Peyer's patch (tissue), 4 donors: ENCODE measurements around the gene MTMR3. TPM values are rescaled to one million over a fixed set of nuclear protein-coding genes. Genes with fewer than 3 reads are reported as not detected.

ENCODE experiments used
- DNase-seq, 3 donors: peaks; one replicate each; pipeline ENCODE4 v3.0.0-alpha.2; 2017 to 2019
- H3K27ac ChIP-seq, 4 donors: fragments of 200-600 bp; sonication (generic); one replicate each; pipeline ENCODE4 v1.5.1; 2016 to 2019
- H3K27me3 ChIP-seq, 2 donors: fragments of 200-600 bp; sonication (generic); one replicate each; pipeline ENCODE4 v1.5.1; 2019
- H3K36me3 ChIP-seq, 3 donors: fragments of 200-600 bp; sonication (generic); one replicate each; pipeline ENCODE4 v1.5.1; 2016 to 2019
- H3K4me1 ChIP-seq, 4 donors: fragments of 200-600 bp; sonication (generic); one replicate each; pipeline ENCODE4 v1.5.1; 2016 to 2019
- H3K4me3 ChIP-seq, 4 donors: fragments of 200-600 bp; sonication (generic); 1 replicate in 3 of 4; 2 replicates in 1 of 4; pipeline ENCODE4 v1.5.1; 2016 to 2019; ENCODE audit warnings: mild to moderate bottlenecking in 1 of 4
- H3K9me3 ChIP-seq, 4 donors: fragments of 200-600 bp; sonication (generic); one replicate each; pipeline ENCODE4 v1.5.1; 2016 to 2019; ENCODE audit warnings: mild to moderate bottlenecking in 1 of 4
- POLR2A ChIP-seq, 2 donors: fragments of 450-650 bp; IDR thresholded peaks; one replicate each; pipeline ENCODE4 v1.5.1; 2017; ENCODE audit warnings: antibody characterized with exemption in 2 of 2, mild to moderate bottlenecking in 2 of 2, moderate library complexity in 2 of 2
- total RNA-seq, 4 donors: library from RNA; depleted of rRNA; stranded (reverse); fragments of >200 nt; gene quantifications; one replicate each; pipeline ENCODE4 v1.1.0, GENCODE V29; 2016
- TF ChIP-seq, protein P1 (sequence below), 6 experiments: fragments of 450-650 bp in 4 of 6; fragments of 200-600 bp in 2 of 6; sonication (generic) in 1 of 6; IDR thresholded peaks; one replicate each; pipeline ENCODE4 v1.5.1; 2017 to 2019; ENCODE audit warnings: antibody characterized with exemption in 6 of 6, mild to moderate bottlenecking in 3 of 6, moderate library complexity in 1 of 6

The MTMR3 gene
- total RNA-seq, 4 donors from 2014 or later, result 49.4 to 97.8 (median 84.0) TPM

DNA sequence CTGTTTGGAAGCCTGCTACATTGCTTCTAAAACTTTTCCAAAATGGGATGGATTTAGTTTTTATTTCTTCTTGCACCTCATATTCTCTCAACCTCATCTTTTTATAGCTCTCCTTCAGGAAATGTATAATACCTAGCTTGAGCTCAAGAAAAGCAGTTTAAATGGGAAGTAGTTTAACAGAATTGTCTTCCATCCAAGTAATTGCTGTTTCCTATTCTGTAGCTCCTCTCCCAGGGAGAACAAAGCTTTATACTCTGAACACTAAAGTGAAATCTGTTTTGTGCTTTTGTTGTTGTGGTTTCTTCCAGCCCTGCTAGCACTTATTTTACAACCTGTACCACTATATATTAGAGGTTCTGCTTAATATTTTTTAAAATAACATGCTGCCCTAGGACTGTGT lies 114.1 kb downstream of the MTMR3 start:
- DNase-seq, result no peak
- Histone ChIP-seq H3K4me1 (no peaks in the 10 kb centered on the region), H3K4me3 (no peak overlapping the region), H3K27me3 (no peaks in the 10 kb centered on the region), H3K9me3 (no peaks in the 10 kb centered on the region), H3K27ac (no peak overlapping the region), H3K36me3 (peaks cover 0 to 29% (median 0%) of the 10 kb centered on the region in 3 donors)
- TF ChIP-seq, protein P1, sequence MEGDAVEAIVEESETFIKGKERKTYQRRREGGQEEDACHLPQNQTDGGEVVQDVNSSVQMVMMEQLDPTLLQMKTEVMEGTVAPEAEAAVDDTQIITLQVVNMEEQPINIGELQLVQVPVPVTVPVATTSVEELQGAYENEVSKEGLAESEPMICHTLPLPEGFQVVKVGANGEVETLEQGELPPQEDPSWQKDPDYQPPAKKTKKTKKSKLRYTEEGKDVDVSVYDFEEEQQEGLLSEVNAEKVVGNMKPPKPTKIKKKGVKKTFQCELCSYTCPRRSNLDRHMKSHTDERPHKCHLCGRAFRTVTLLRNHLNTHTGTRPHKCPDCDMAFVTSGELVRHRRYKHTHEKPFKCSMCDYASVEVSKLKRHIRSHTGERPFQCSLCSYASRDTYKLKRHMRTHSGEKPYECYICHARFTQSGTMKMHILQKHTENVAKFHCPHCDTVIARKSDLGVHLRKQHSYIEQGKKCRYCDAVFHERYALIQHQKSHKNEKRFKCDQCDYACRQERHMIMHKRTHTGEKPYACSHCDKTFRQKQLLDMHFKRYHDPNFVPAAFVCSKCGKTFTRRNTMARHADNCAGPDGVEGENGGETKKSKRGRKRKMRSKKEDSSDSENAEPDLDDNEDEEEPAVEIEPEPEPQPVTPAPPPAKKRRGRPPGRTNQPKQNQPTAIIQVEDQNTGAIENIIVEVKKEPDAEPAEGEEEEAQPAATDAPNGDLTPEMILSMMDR (IDR thresholded peaks at IDR 0.05), result no peak
- no peak for TF ChIP-seq POLR2A (IDR thresholded peaks at IDR 0.05)

DNA sequence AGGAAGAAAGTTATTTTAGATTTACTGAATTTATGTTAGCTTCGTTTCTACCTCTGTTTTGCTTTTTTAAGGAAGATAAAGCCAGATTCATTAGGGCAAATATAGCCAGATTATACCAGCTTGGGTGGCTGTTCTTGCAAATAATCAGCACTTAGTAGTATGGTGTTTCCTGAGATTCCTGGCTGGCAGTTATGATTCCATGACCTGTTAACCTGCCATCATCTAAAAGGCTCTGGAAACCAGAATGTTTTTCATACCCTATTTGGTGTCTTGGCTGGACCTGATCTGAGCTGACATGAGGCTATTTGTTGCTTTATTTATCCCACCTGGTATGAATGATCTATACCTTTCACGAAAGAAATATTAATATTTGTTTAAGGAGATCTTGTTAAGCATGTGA lies 114.5 kb downstream of the MTMR3 start:
- Histone ChIP-seq H3K4me1 (no peaks in the 10 kb centered on the region), H3K27me3 (no peaks in the 10 kb centered on the region), H3K36me3 (peaks cover 0 to 25% (median 0%) of the 10 kb centered on the region in 3 donors), H3K9me3 (no peaks in the 10 kb centered on the region), H3K4me3 (no peak overlapping the region), H3K27ac (no peak overlapping the region)
- TF ChIP-seq, protein P1 (IDR thresholded peaks at IDR 0.05), result no peak
- no peak for TF ChIP-seq POLR2A (IDR thresholded peaks at IDR 0.05)
- no peak for DNase-seq

- Histone ChIP-seq H3K36me3 (peaks cover 0 to 26% (median 0%) of the 10 kb centered on the region in 3 donors), H3K9me3 (no peaks in the 10 kb centered on the region), H3K4me3 (no peak overlapping the region), H3K27me3 (no peaks in the 10 kb centered on the region), H3K27ac (no peak overlapping the region), H3K4me1 (no peaks in the 10 kb centered on the region)
- TF ChIP-seq POLR2A (IDR thresholded peaks at IDR 0.05), result no peak
- TF ChIP-seq, protein P1 (IDR thresholded peaks at IDR 0.05), result peak in 1 of 6 experiments; percentile 40
- DNase-seq, result no peak
Measured at GRCh38 chr22:29998627-29999384, 115.8 kb downstream of the MTMR3 start.

GRCh38 chr22:30000566-30000965 lies 117.6 kb downstream of the MTMR3 start:
- Histone ChIP-seq H3K9me3 (no peaks in the 10 kb centered on the region), H3K27ac (no peak overlapping the region), H3K4me3 (no peak overlapping the region), H3K36me3 (peaks cover 0 to 34% (median 0%) of the 10 kb centered on the region in 3 donors), H3K27me3 (no peaks in the 10 kb centered on the region), H3K4me1 (no peaks in the 10 kb centered on the region)
- no peak for DNase-seq
- TF ChIP-seq, protein P1 (IDR thresholded peaks at IDR 0.05), result no peak
- no peak for TF ChIP-seq POLR2A (IDR thresholded peaks at IDR 0.05)

DNA sequence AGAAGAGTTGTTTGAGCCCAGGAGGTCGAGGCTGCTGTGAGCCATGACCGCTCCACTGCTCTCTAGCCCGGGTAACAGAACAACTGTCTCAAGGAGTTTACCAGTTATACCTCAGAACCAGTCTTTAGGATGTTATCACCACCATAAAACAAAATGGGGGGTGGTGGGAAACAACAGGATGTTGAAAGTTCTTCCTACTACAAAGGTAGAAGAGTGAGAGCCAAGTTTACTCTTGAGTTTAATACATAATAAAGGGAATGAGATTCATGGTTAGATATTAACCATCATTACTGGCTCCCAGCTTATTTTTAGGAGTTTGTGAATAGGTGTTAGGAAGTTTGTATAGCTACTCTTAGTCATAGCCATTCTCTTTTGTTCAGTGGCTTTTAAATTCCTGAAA lies 118.5 kb downstream of the MTMR3 start:
- H3K36me3 ChIP-seq, result peaks cover 0 to 40% (median 0%) of the 10 kb centered on the region in 3 donors
- H3K9me3 ChIP-seq, result no peaks in the 10 kb centered on the region
- no peak for DNase-seq
- no peaks in the 10 kb centered on the region for H3K27me3 ChIP-seq
- H3K27ac ChIP-seq, result no peak overlapping the region
- no peaks in the 10 kb centered on the region for H3K4me1 ChIP-seq
- TF ChIP-seq, protein P1 (IDR thresholded peaks at IDR 0.05), result no peak
- TF ChIP-seq POLR2A (IDR thresholded peaks at IDR 0.05), result no peak
- no peak overlapping the region for H3K4me3 ChIP-seq
